Fibroblast of skin of scalp (primary cell): ENCODE measurements around the gene SULT2B1.

ENCODE experiments used
- DNase-seq: peaks from one replicate; pipeline ENCODE4 v3.0.0-alpha.2; 2013

Gene SULT2B1

DNA sequence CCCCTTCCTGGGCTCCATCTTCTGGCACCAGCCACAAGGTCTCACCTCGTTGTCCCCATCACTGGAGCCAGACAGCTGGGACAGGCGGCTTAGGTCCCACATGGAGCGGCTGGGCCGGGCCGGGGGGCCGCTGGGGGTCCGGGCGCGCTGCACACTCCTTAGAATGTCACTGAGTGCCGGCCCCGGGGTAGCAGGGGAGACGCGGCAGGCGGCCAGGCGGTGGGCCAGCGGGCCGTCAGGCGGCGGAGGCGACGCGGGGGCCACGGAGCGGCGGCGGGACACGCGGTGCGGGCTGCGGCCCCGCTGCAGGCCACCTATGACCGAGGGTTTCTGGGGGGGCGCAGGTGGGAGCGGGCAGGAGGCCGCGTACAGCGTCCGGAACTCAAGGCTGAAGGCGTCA, 51.5 kb downstream of the SULT2B1 start:
- no peak for DNase-seq

DNA sequence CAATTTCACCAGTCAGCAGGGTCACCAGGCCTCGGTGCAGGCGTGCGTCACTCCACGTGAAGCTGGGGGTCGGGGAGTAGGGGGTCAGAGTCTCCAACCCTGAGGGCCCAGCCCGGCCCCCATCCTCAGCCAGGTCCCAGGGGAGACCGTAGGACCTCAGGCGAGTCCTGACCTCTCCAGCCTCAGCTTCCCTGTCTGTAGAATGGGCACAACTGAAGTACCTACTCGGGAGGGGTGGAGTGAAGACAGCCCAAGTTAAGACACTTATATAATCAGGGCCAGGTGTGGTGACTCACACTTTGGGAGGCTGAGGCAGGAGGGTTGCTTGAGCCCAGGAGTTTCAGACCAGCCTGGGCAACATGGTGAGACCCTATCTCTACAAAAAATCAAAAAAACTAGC, 51.9 kb downstream of the SULT2B1 start:
- DNase-seq: no peak

DNA sequence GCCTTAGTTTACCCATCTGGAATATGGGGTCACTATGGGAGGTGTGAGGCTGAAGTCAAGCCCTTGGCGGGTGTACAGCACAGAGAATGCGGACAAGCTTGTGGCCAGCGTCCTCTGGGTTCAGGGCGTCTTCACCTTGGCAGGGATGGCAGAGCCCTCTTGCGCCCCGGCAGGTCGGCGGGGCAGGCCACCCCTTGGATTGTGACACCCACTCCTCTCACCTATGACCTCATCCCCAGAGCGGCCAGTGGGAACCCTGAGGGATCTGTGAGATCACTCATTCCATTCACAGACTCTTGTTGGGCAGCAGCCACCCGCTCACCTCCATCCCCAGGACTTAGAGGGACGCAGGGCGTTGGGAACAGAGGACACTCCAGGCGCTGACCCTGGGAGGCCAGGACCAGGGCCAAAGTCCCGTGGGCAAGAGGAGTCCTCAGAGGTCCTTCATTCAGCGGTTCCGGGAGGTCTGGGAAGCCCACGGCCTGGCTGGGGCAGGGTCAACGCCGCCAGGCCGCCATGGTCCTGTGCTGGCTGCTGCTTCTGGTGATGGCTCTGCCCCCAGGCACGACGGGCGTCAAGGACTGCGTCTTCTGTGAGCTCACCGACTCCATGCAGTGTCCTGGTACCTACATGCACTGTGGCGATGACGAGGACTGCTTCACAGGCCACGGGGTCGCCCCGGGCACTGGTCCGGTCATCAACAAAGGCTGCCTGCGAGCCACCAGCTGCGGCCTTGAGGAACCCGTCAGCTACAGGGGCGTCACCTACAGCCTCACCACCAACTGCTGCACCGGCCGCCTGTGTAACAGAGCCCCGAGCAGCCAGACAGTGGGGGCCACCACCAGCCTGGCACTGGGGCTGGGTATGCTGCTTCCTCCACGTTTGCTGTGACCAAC, 54.7 kb downstream of the SULT2B1 start, which contains the start of gene SPACA4:
TSS of gene SPACA4 (plus strand) at position 280 of the 896 bp plus-strand sequence. CDS start at position 517, 237 bp downstream.
- DNase-seq: no peak

DNA sequence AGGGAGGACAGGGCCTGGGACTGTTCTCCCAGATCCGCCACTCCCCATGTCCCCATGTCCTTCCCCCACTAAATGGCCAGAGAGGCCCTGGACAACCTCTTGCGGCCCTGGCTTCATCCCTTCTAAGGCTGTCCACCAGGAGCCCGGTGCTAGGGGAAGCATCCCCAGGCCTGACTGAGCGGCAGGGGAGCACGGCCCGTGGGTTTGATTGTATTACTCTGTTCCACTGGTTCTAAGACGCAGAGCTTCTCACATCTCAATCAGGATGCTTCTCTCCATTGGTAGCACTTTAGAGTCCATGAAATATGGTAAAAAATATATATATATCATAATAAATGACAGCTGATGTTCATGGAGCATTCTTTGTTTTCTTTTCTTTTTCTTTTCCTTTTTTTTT, 55.4 kb downstream of the SULT2B1 start:
- no peak for DNase-seq

DNA sequence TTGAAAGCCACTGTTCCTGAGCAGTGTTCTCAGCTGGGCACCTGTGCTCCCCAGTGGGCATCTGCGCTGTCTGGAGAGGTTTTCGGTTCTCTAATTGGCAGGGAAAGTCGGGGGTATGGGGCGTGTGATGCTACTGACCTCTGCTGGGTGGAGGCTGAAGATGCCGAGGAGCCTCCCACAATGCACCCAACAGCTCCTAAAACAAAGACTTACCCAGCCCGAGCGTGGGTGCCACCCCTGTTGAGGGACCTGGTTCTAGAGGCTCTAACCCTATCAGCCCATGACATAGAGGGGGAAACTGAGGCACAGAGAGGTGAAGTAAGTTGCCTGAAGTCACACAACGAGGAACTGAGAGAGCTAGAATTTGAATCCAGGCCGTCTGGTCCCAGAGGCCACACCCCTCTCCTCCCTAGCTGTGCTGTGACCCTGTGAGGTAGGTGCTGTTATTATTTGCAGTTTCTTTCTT, 56.9 kb downstream of the SULT2B1 start:
- DNase-seq: peak; percentile 62

DNA sequence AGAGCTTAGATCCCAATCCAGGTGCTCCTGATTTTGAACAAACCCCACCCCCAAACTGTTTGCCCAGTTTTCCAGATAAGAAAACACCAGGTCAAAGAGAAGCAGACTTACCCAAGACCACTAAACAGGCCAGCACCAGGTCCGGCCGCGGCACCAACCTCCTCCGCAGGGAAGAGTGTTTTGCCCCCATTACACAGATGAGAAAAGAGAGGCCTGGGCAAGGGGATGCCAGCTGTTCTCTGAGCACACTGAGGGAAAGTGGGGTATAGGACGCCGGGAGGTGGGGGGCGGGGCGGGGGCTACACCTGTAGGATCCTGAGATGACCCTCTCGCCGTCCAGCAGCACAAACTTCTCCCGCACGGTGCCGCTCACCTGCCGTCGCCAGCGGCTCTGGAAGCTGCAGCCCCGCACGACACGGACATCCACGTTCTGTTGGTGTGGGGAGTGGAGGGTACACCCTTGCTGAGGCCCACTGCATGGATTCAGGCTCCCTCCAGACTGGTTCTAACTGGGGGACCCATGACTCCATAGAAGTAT, 57.7 kb downstream of the SULT2B1 start:
- DNase-seq: no peak

DNA sequence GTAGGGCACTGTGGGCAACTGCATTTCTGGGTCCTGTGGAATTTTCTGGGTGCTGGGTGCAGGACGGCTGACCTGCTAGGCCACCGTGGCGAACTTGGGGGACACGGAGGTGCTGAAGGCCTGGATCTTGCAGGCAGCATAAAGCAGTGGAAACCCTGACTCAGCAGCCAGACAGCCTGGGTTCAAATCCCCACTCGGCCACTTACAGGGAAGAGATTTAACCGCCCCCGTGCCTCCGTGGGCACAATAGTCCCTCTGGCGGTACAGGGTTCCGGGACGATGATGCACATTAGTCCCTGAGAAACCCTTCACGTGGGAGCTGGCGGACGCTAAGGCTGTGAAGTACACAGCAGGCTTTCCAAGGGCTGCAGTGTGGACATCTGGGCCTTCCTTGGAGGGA, 59.9 kb downstream of the SULT2B1 start:
- DNase-seq: no peak

DNA sequence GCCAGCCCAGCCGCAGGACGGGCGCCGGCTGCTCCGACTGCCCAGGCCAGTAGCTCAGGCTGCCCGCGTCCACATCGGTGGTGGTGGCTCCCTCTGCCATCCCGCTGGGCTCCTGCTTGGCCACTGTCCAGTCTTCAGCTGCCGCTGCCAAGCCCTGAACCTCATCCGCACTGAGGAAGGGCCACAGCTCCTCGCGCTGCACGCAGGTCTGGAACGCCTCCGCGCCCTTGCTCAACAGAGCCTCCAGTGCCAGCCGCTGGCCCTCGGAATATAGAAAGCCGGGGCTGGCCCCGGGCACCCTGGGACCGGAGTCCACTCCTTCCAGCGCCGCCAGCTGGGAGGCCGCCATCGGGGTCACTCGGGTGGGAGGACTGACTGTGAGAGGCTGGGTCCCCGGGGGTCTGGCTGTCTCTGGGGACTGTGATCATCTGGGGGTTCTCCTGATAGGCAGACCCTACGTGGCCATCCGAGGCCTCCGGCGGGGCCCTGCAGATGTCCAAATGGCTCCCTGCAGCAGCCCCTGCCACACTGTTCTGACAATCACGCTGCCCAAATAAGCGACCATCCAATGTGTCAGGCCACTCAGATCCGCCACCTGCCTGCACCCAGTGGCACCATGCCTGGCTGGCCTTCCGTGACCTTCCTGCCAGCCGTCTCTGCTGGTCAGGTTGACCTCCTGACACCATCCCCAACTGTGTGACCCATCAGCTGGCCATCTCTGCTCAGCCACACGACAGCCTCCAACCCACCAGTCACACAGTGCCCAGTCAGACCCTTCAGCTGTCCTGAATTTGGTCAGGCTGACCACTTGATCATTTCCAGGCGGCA, 61.3 kb downstream of the SULT2B1 start:
- DNase-seq: no peak

DNA sequence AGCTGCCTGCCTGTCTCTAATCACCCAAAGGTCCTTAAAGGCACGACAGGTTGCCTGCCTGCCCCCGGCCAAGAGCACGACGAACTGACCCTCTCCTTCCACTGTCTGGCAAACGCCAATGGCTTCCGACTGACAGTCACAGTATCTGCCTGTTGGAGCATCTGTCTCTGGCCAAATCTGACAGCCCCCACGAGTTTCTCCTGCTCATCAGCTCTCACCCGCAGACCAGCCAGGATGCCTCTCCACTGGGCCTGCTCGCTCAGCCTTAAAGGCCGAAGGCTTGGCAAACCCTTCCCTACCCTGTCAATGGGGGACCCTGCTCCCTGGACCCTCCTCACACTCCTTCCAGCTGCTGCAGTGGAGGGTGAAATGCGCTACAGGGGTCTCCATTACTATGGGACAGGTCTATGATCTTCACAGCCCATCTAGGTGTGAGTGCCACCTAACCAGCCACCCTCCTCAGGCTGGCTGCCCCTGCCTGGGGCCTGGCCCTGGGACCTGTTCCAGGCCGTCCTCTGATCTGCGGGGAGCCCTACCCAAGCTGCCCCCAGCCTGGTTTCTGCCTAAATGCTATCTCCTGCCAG, 62.0 kb downstream of the SULT2B1 start:
- no peak for DNase-seq

DNA sequence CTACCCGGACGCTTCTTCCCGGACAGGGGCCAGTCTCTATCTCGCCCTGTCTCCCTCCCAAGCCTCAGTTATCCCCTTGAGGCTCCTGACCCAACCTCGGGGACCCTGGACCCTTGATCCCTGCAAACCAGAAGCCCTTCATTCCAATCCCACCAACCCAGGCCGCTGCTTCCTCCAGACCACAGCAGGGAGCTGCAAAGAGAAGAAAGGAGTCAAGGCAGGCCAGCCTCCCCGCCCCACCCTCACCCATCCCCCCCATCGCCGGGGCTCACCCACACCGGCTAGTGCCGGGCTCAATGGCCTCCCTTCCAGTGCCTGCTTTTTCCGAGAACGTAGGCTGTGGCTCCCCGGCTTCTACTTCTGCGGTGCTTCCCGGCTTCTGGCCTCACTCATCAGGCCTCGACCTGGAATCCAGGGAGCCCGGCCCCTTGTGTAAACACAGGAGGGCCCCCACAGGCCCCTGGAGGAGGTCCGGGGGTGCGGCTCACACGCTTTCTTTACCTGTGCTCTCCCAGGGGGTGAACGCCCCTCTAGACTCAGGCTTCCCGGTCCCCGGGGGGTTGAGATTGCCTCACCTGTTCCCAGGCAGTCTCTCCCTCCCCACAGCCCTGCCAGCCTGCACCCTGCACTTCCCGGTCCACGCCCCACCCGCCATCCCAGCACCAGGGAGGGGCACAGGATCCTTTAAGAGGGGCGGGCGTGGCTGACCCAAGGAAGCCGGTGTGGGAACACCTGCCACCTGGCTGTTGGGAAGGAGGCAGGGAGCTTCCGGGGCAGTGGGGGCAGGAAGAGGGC, 62.7 kb downstream of the SULT2B1 start, which contains the start of gene FAM83E:
TSS of gene FAM83E (minus strand) at position 641 of the 795 bp plus-strand sequence. CDS start 1,704 bp downstream, outside the sequence.
- DNase-seq: no peak

DNA sequence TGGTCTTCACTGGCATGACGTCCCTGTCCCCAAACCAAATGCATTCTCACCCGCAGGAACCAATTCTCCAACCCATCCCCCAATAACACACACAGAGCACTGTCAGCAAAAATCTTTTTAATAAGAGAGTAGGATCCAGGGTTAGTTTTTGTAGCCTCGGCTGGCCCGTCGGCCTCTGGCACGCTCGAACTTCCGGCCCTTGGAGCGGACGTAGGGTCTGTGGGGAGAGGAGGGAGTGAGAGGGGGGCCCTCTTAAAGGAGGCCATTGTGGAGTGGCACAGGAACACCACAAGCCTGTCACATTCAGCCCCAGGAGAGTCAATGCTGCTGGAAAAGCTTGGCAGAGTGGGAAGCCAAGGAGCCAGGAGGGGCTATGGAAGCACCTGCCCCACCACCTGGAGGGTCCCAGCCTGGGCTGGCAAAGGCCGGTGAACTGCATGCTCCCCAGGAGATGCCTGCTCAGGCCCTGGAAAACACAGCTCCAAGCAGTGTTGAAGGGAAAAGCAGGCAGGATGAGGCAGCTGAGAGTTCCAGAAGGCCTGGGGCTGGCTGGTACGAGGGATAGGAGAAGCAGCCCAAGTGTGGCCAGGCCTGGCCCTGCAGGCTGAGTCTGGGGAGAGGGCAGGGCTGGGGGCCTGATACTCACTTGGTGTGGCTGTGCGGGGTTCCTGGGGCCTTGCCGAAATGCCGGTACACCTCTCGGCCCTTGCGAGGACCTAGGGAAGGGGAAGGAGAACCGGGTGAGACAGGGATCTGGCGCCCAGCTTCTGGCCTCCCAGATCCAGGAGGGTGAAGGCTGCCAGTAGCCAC, 63.5 kb downstream of the SULT2B1 start:
- DNase-seq: no peak

DNA sequence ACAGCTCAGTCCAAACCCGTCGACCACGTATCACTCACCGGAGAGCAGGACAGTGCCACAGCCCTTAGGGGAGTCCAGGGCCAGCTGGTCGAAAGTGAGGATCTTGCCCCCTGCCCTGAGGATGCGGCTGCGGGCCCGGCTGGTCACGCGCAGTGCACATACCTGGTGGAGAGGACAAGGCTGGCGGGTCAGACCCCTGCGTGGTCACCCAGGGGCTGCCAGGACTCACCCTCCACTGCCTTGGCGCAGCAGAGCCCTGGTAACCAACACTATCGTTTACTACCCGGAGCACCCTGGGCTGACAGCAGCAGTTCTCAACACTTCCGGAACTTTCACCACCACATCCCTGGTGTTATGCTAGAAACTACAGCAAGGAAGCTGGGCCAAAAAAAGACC, 64.1 kb downstream of the SULT2B1 start:
- no peak for DNase-seq

DNA sequence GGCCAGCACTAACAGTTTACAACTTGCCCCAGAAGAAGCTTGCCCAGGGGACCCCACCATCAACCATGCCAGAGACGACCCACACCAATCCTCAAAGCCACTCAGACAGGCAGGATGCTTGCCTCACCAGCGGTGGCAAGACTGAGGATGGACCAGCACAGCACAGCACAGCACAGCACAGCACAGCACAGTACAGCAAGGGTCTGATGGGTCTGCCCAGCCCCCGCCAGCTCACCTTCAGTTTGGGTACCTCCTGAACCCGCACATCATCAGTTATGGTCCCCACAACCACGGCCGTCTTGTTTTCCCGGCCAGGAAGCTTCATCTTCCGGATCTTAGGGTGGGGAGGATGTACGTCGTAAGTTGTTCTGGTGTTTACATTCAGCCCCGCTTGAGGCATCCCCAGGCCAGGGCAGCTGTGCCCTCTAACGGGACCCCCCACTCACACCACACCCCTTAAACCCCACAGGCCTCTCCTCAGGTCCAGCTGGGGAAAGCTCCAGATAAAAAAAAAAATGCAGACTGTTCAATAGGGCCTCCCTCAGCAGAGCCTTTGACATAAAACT, 64.6 kb downstream of the SULT2B1 start:
- no peak for DNase-seq

DNA sequence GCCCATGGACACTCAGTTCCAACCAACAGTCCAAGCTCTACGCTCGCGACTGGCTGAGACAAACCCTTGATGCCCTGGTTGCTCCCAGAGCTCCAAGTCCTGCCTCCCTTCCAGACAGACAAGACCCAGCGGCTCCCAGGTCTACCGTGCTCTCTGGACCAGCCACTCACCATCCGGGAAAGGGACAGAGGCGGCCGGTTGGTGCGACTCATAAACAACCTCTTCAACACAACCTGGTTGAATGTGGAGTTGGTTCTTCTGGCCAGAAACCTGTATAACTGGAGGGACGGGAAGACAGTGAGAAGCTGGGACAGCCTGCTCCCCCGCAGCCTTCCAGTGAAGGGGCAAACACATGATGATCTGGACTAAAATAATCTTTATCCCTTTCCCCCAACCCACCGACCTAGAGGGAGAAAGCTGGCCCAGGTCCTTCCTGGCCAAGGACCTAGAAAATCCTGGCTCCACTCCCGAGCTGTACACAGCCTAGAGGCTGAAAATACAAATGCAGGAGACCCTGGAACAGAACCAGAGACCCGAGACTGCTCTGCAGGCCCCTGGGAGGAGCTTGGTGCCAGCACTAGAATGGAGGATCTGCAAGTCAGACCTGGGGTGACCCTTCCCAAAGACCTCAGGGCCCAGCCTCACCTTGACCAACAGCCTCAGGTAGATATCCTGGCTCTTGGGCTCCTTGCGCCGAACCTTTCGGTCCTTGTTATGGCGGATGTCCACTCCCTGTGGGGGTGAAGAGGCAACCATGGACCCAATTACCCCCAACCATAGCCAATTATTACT, 65.4 kb downstream of the SULT2B1 start:
- DNase-seq: no peak

DNA sequence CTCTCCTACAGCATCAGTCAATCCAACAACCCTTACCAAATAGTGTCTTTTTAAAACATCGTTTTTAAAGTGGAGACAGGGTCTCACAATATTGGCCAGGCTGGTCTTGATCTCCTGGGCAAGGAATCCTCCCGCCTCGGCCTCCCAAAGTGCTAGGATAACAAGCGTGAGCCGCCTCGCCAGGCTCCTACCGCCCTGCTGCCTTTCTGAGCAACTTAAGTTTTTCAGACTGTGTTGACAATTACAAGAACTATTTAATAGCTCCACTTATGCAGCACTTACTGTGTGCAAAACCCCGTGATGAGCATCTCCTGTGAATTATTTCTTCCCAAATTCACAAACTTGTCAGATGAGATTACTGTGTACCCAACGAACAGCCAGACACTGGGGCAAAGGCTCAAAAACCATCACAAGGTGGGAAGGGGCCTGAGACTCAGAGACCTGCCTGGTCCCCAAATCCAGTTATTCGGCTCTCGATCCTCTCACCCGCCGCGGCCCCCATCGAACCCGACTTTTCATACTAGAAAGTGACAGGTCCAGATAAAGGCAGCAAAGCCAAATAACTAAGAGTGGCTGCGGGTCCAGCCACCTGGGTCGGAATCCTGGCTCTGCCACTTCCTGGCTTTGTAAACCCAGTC, 66.4 kb downstream of the SULT2B1 start:
- DNase-seq: no peak

DNA sequence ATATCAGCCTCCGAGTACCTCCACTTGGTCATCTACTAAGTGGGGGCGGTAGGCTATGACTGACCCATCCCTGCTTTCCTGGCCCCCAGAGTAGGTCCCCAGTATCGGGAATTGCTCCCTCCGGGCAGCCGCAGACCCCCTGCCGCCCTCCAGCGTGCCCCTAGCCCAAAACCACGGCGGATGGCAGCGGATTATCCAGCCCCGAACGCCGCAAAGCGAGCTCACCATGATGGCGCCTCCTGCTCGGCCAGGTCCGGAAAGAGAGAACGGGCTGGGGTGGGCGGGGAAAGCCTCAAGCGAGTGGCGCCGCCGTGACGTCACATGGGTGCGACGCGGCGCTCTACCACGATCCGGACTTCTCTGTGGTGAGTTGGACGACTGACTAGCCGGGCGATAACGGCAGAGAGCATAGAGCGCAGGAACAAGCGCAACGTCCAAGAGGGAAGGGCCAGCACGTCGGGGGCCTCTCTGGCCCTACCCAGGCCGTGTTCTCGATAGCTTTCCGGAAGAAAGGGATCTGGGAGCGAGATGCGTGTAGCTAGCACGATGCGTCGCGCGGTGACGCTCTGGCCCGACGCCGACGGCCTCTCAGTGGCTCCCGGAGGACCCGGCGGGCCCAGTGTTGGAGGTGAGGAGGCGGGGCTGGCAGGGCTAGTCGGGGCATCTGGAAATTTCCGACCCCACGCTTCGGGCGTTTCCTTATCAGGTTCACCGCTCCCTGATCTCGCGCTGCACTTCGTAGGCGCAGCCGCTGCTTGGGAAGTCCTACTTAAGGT, 67.1 kb downstream of the SULT2B1 start, which contains the start of the genes RPL18 and SPHK2:
TSS of gene RPL18 (minus strand) at position 263 of the 776 bp plus-strand sequence. CDS start at position 228, 35 bp downstream.
TSS of gene SPHK2 (plus strand) at position 591 of the 776 bp plus-strand sequence. CDS start 1,009 bp downstream, outside the sequence.
- peak; percentile 100 for DNase-seq

DNA sequence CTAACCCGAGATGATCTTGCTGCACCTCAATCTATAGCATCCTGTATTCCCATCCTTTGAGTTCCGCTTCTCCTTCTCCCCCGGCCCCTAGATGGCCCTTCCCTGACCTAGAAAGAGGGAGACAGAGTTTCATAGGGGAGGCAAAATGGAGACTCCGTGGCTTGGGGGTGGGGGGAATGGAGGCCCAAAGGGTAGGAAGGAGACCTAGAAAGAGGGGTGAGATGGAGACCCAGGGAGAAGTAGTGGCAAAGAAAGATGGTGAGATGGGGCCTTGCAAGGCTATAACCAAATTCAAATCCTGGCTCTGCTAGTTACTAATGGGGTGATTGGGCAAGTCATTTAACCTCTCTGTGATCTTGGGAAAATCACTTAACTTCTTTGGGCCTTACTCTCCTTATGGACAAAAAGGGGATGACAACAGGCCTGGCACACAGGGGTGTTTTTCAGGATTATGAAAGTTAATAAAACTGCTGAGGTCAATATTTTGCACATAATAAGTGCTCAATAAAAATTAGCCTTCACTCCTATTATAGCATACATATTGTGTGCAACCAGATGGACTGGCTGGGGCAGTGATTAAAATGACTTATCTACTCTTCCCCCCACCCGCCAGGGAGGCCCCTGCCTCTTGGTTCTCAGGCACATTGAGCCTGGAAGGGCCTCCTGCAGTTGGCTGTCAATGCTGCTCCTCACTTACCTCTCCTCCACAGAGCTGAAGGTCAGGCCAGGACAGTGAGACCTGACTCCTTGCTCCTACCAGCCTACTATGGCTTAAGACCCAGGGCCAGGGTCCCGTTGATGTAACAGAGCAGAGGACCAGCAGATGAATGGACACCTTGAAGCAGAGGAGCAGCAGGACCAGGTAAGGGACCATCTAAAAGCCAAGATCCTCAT, 68.0 kb downstream of the SULT2B1 start:
- DNase-seq: no peak
